GM19452 (cell line): ENCODE results near the gene ANO7.

Source experiments
- ATAC-seq: cut with Tn5 transposase; IDR thresholded peaks from one replicate; pipeline ENCODE4 v1.9.1; 2021; ENCODE audit not compliant: unreplicated experiment

ANO7 gene

GRCh38 chr2:241240320-241241004, 52.0 kb downstream of the ANO7 start:
- no peak for ATAC-seq

- ATAC-seq, result no peak
Measured at GRCh38 chr2:241241669-241242068, 53.2 kb downstream of the ANO7 start.

- ATAC-seq, result no peak
Measured at GRCh38 chr2:241242306-241242705, 53.8 kb downstream of the ANO7 start.

GRCh38 chr2:241244368-241244767, 55.9 kb downstream of the ANO7 start:
- no peak for ATAC-seq

GRCh38 chr2:241248289-241248688, 59.8 kb downstream of the ANO7 start:
- no peak for ATAC-seq

GRCh38 chr2:241248897-241249296, 60.4 kb downstream of the ANO7 start:
- no peak for ATAC-seq

GRCh38 chr2:241249654-241250053, 61.2 kb downstream of the ANO7 start:
- no peak for ATAC-seq

- no peak for ATAC-seq
Measured at GRCh38 chr2:241252778-241253475, 64.5 kb downstream of the ANO7 start.

GRCh38 chr2:241254904-241255351, 66.5 kb downstream of the ANO7 start:
- no peak for ATAC-seq

- ATAC-seq, result no peak
Measured at GRCh38 chr2:241255542-241256167, 67.2 kb downstream of the ANO7 start.

GRCh38 chr2:241256168-241256545, 67.7 kb downstream of the ANO7 start:
- ATAC-seq, result no peak

- no peak for ATAC-seq
Measured at GRCh38 chr2:241257419-241258032, 69.0 kb downstream of the ANO7 start.

GRCh38 chr2:241258505-241259280, 70.2 kb downstream of the ANO7 start:
- no peak for ATAC-seq

- ATAC-seq, result no peak
Measured at GRCh38 chr2:241260911-241261310, 72.4 kb downstream of the ANO7 start.

GRCh38 chr2:241261628-241262027, 73.2 kb downstream of the ANO7 start:
- ATAC-seq, result no peak

GRCh38 chr2:241263061-241263460, 74.6 kb downstream of the ANO7 start:
- no peak for ATAC-seq

- no peak for ATAC-seq
Measured at GRCh38 chr2:241265506-241265905, 77.0 kb downstream of the ANO7 start.

GRCh38 chr2:241267249-241268067, 79.0 kb downstream of the ANO7 start:
- ATAC-seq, result no peak

- no peak for ATAC-seq
Measured at GRCh38 chr2:241268306-241268705, 79.8 kb downstream of the ANO7 start.
